GM18873 (cell line): ENCODE measurements around the gene TMEM38A.

Source experiments
- ATAC-seq: cut with Tn5 transposase; IDR thresholded peaks from one replicate; pipeline ENCODE4 v1.9.1; 2021; ENCODE audit warnings: mild to moderate bottlenecking, moderate library complexity, moderate number of reproducible peaks; ENCODE audit not compliant: unreplicated experiment, low FRiP score

TMEM38A gene

DNA sequence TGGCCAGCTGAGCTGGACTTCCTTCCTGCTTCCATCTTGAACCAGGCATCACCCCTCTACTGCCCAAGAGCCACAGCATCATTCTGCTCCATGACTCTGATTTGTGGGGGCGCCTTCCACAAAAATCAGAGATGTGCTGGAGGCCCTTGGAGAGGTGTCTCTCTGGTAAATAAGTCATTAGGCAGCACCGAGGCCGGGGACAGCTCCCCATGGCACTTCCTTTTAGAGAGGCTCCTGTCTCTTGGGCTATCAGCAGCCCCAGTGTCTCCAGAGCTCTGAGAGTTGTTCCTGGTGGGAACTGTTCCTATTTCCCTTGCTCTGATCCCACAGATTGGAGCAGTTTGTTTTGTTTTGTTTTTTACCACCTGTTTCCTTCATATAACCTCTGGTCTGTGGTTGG lies 78.6 kb downstream of the TMEM38A start:
- no peak for ATAC-seq
